K562 (cell line): Measurements from ENCODE around the gene RPS2. TPM values are rescaled to one million over a fixed set of nuclear protein-coding genes. Genes with fewer than 3 reads are reported as not detected.

Experiments used
- CCAR2 ChIP-seq: fragments of 200-400 bp; formaldehyde crosslinking; IDR thresholded peaks from 2 replicates; pipeline ENCODE4 v1.6.1; 2017; ENCODE audit warnings: mild to moderate bottlenecking, low read depth, low read length
- DIDO1 ChIP-seq: fragments of 450-650 bp; IDR thresholded peaks from 2 replicates; pipeline ENCODE4 v1.6.1; 2016; ENCODE audit warnings: low read depth, missing biosample characterization, missing genetic modification characterization
- FUS ChIP-seq: fragments of 200-400 bp; formaldehyde crosslinking; optimal IDR thresholded peaks from 2 replicates; pipeline ENCODE3; 2017; ENCODE audit warnings: low read depth, low read length
- HNRNPUL1 ChIP-seq: fragments of 200-400 bp; formaldehyde crosslinking; IDR thresholded peaks from 2 replicates; pipeline ENCODE4 v1.6.1; 2017; ENCODE audit warnings: low read length
- RNF219 ChIP-seq: fragments of 250-450 bp; sonication (Bioruptor Pico); IDR thresholded peaks from 2 replicates; pipeline ENCODE4 v1.5.0; 2022; ENCODE audit warnings: mild to moderate bottlenecking
- SMAD3 ChIP-seq: fragments of 450-650 bp; formaldehyde crosslinking; conservative IDR thresholded peaks from 2 replicates; pipeline ENCODE4 v1.4.0; 2020; ENCODE audit warnings: mild to moderate bottlenecking
- ZBTB11 ChIP-seq, 3 experiments: fragments of 200-800 bp in 1 of 3; fragments of 250-450 bp in 1 of 3; fragments of 450-650 bp in 1 of 3; sonication (Bioruptor Pico) in 1 of 3; sonication (Bioruptor generic) in 1 of 3; formaldehyde crosslinking in 1 of 3; IDR thresholded peaks; 2 replicates each; pipeline versions ENCODE4 v1.6.1 to v1.8.0; 2016 to 2022; ENCODE audit warnings: mild to moderate bottlenecking in 2 of 3, missing genetic modification characterization in 2 of 3, missing compliant biosample characterization in 1 of 3, moderate library complexity in 1 of 3
- ZFX ChIP-seq: sonication (generic); formaldehyde crosslinking; IDR thresholded peaks from 2 replicates; pipeline ENCODE4 v1.8.0; 2022; ENCODE audit warnings: mild to moderate bottlenecking, missing genetic modification reagents, moderate library complexity
- ZNF318 ChIP-seq, 2 experiments: fragments of 450-650 bp; IDR thresholded peaks; 2 replicates each; pipeline ENCODE4 v1.6.1; 2016; ENCODE audit warnings: mild to moderate bottlenecking in 2 of 2, borderline replicate concordance in 1 of 2, low read depth in 1 of 2, moderate library complexity in 1 of 2
- ZNF408 ChIP-seq: fragments of 250-450 bp; sonication (Bioruptor Pico); IDR thresholded peaks from 2 replicates; pipeline ENCODE4 v1.4.0; 2020; ENCODE audit warnings: low read depth, mild to moderate bottlenecking, moderate library complexity
- ZNF766 ChIP-seq: fragments of 200-800 bp; sonication (Bioruptor generic); conservative IDR thresholded peaks from 2 replicates; pipeline ENCODE4 v1.6.1; 2016; ENCODE audit warnings: missing genetic modification characterization, missing compliant biosample characterization
- polyA plus RNA-seq, 8 experiments: library from polyadenylated mRNA; depleted of rRNA in 4 of 8; stranded (reverse) in 5 of 8; unstranded in 3 of 8; fragments of >200 nt; fragmentation: Nextera tagmentation in 2 of 8; fragmentation: Illumina TruSeq in 1 of 8; extraction: Ambion mirVana in 2 of 8; extraction: Trizol in 1 of 8; gene quantifications; 2 replicates each; pipeline versions ENCODE4 v1.2.1 to v1.2.3, GENCODE V29; 2011 to 2014; ENCODE audit warnings: inconsistent platforms in 1 of 8, missing spikeins in 1 of 8
- total RNA-seq, 7 experiments: library from RNA; depleted of rRNA in 6 of 7; stranded (reverse); fragments of >200 nt in 6 of 7; fragmentation: Illumina TruSeq in 2 of 7; extraction: Trizol in 2 of 7; gene quantifications; 2 replicates each; pipeline versions ENCODE4 v1.2.1 to v1.2.3, GENCODE V29; 2011 to 2021; ENCODE audit warnings: low replicate concordance in 1 of 7

RPS2 gene
- total and polyA plus RNA-seq, 9 of the 15 experiments (the other 6 are each of a cell fraction or from before 2014, with no cell fraction given) = 834 to 4,794 (median 3,793) TPM

GRCh38 chr16:1964506-1965395 is at the start of gene RPS2 (continued):
- peak in 1 of 2 experiments; percentile 55; a peak in 1 of 4 replicates for TF ChIP-seq ZNF318 (IDR thresholded peaks at IDR 0.05; ENCODE audit: borderline replicate concordance in 1 of 2, low read depth in 1 of 2)
- TF ChIP-seq HNRNPUL1 = no peak
- no peak for TF ChIP-seq ZNF408 (CRISPR knock-in tag)
- TF ChIP-seq ZBTB11 (CRISPR knock-in tag; IDR thresholded peaks at IDR 0.05) = peak in 1 of 3 experiments; percentile 57; a peak in 1 of 6 replicates
- no peak for TF ChIP-seq ZNF766 (CRISPR knock-in tag)
- TF ChIP-seq CCAR2 = no peak
- TF ChIP-seq DIDO1 (tag) = 0 out of 2 replicates have a peak, but pooled peaks have one; percentile 18
- TF ChIP-seq ZFX (CRISPR knock-in tag) = peak; percentile 96
- TF ChIP-seq RNF219 (CRISPR knock-in tag) = no peak
- peak; percentile 68; the same call in 1 of the 2 replicates for TF ChIP-seq SMAD3
- TF ChIP-seq FUS = peak; percentile 49
